Stimulated activated CD4-positive, alpha-beta T cell treated with anti-CD3 and anti-CD28 coated beads, Interleukin-12 subunit alpha, Interleukin-12 subunit beta, amount 100 ng/mL, for 24 hours (primary cell): ENCODE results near the gene RAP1A.

Source experiments
- DNase-seq, 2 experiments: peaks; one replicate each; pipeline ENCODE4 v3.0.0-alpha.2; 2020; ENCODE audit warnings: low read depth in 2 of 2

Gene RAP1A

DNA sequence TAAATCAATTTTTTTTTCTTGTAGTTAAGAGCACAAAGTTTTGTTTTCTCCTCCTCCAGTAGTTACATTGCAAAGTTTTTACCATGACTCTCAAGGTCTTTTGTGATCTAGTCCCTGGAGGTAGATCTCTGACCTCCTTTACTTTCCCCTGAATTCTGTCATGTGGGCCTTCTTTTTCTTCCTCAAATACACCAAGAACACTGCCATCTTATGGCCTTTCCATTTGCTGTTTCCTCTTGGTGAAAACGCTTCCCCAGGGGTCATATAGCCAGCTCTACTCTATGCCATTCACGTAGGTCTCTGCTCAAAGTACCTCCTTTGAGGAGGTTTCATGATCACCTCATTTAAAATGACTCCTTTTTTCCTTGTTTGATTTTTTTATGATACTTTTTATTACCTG is 138.8 kb downstream of the RAP1A start:
- DNase-seq, result no peak

DNA sequence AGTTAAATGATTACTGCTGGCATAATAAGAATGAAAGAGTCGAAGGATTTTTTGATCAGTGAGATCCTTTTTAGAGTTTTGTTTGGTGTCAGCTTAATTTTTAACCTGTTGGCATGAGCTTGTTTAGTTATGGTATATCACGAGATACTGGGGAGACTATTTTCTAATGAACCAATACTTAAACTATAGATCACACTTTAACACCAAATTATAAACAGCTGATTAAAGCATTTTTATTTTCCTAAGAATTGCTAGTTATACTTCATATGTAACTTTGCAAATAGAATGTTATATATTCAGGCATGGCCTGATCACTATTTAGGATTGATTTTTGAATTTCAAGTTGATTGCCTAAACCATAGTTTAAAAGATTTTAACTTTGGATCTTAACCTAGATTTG is 142.1 kb downstream of the RAP1A start:
- no peak for DNase-seq

DNA sequence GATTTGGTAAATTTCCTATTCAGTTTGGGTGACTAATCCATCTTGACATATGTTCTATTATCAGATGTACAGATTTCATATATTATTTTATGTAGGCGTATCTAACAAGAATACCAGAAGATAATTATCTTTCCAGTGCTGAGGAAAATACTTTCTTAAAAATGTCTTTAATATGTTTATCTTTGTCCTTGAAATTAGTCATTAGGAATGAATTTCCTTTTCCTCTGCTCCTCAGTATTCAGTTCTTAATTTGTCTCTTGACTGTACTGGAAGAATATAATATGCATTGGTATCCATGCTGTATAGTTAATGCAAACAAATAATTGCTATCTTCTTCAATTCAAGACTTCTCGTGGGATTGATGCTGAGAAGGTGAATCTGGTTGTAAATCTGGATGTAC is 142.7 kb downstream of the RAP1A start:
- DNase-seq, result no peak
